ENCODE measurements around the gene LMBRD1.
A peak's percentile ranks its signal among the peaks of the same experiment; 100 is the strongest.

LMBRD1 gene

DNA sequence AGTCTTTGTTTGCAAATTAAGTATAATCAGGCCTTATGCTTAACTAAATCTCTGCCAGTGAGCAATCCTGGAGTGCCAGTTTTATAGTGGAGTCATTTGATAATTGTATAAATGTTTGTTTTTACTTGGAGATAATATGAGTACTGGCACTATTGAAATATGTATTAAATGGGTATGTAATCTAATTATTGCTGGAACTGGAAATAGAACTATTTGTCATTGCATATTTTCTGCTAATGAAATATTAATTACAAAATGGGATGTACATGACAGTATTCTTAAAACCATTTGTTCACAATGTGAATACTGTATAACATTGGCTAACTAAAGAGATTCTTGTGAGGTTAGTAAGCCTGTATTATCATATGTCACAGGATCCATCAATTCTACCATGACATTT, 20.5 kb upstream of the LMBRD1 start:
- Histone ChIP-seq H3K4me3 (ENCODE audit: low read length) (no peak overlapping the region), H3K4me2 (ENCODE audit: low read length) (no peak overlapping the region), H3K4me1 (ENCODE audit: control insufficient read depth, low read length) (peaks cover 43% of the 10 kb centered on the region), H3K79me2 (ENCODE audit: control insufficient read depth, low read length) (no peaks in the 10 kb centered on the region), H3K9me3 (ENCODE audit: control insufficient read depth, insufficient read depth, low read length) (no peaks in the 10 kb centered on the region), H3K27me3 (ENCODE audit: control insufficient read depth, low read length) (no peaks in the 10 kb centered on the region), H3F3A (ENCODE audit: control insufficient read depth, insufficient read depth) (no peaks in the 10 kb centered on the region), H3K9me2 (replicated peaks; ENCODE audit: control insufficient read depth, low read length) (no peaks in the 10 kb centered on the region), H3K36me3 (ENCODE audit: control insufficient read depth, low read length) (no peaks in the 10 kb centered on the region), H4K20me1 (ENCODE audit: control insufficient read depth, insufficient read depth, low read depth, low read length) (no peaks in the 10 kb centered on the region), H3K27ac (ENCODE audit: low read depth, low read length) (no peak overlapping the region)
- TF ChIP-seq, protein P1, sequence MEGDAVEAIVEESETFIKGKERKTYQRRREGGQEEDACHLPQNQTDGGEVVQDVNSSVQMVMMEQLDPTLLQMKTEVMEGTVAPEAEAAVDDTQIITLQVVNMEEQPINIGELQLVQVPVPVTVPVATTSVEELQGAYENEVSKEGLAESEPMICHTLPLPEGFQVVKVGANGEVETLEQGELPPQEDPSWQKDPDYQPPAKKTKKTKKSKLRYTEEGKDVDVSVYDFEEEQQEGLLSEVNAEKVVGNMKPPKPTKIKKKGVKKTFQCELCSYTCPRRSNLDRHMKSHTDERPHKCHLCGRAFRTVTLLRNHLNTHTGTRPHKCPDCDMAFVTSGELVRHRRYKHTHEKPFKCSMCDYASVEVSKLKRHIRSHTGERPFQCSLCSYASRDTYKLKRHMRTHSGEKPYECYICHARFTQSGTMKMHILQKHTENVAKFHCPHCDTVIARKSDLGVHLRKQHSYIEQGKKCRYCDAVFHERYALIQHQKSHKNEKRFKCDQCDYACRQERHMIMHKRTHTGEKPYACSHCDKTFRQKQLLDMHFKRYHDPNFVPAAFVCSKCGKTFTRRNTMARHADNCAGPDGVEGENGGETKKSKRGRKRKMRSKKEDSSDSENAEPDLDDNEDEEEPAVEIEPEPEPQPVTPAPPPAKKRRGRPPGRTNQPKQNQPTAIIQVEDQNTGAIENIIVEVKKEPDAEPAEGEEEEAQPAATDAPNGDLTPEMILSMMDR (IDR thresholded peaks at IDR 0.05; ENCODE audit: low read depth, low read length, poor library complexity, severe bottlenecking), result no peak
- TF ChIP-seq EZH2phosphoT487 (IDR thresholded peaks at IDR 0.05; ENCODE audit: borderline replicate concordance, low read length), result no peak

DNA sequence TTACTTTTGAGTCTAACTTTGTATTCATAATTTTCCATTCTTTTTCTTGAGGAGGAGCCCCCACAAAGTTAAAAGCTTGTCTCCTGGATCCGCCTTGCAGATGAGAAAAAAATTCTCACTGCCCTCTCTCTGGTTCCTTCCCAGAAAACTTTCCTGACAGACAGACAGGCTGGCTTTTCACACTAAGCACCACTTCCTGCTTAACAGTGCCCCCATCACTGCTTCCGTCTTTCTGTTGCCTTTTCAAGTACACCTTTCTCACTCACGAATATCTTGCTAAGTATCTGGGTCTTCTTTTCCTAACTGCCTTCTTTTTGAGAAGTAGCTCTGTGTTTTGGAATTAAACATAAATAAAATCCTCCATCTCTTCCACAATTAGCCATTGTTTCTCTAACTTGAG, 19.8 kb upstream of the LMBRD1 start:
- Histone ChIP-seq H3K4me1 (ENCODE audit: control insufficient read depth, low read length) (peaks cover 43% of the 10 kb centered on the region), H3K9me3 (ENCODE audit: control insufficient read depth, insufficient read depth, low read length) (no peaks in the 10 kb centered on the region), H3K27ac (ENCODE audit: low read depth, low read length) (no peak overlapping the region), H4K20me1 (ENCODE audit: control insufficient read depth, insufficient read depth, low read depth, low read length) (no peaks in the 10 kb centered on the region), H3K4me2 (ENCODE audit: low read length) (peak overlapping the region; percentile 57), H3K4me3 (ENCODE audit: low read length) (peak overlapping the region; percentile 34), H3K27me3 (ENCODE audit: control insufficient read depth, low read length) (no peaks in the 10 kb centered on the region), H3F3A (ENCODE audit: control insufficient read depth, insufficient read depth) (no peaks in the 10 kb centered on the region), H3K36me3 (ENCODE audit: control insufficient read depth, low read length) (no peaks in the 10 kb centered on the region), H3K9me2 (replicated peaks; ENCODE audit: control insufficient read depth, low read length) (no peaks in the 10 kb centered on the region), H3K79me2 (ENCODE audit: control insufficient read depth, low read length) (no peaks in the 10 kb centered on the region)
- TF ChIP-seq, protein P1 (IDR thresholded peaks at IDR 0.05; ENCODE audit: low read depth, low read length, poor library complexity, severe bottlenecking), result no peak

DNA sequence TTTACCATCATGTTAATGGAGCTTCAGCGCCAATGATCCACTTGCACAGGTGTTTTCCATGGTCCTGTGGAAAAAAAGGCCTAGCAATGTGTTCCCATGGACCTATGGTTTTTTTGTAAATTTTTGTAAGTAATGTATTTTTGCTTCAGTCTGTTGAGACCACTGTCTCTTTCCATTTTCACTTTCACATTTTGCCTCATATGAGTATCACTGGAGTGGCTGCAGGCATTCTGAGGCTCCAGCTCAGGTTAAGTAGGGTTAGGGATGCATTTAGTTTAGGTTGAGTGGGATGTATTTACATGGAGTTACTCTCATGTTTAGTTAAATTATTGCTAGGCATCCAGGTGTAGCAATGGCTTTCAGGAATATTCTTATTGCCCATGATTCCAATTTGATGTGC, 19.2 kb upstream of the LMBRD1 start:
- H3K27me3 ChIP-seq (ENCODE audit: control insufficient read depth, low read length), result no peaks in the 10 kb centered on the region
- peaks cover 43% of the 10 kb centered on the region for H3K4me1 ChIP-seq (ENCODE audit: control insufficient read depth, low read length)
- no peak overlapping the region for H3K27ac ChIP-seq (ENCODE audit: low read depth, low read length)
- peak overlapping the region; percentile 57 for H3K4me2 ChIP-seq (ENCODE audit: low read length)
- H4K20me1 ChIP-seq (ENCODE audit: control insufficient read depth, insufficient read depth, low read depth, low read length), result no peaks in the 10 kb centered on the region
- no peaks in the 10 kb centered on the region for H3F3A ChIP-seq (ENCODE audit: control insufficient read depth, insufficient read depth)
- H3K79me2 ChIP-seq (ENCODE audit: control insufficient read depth, low read length), result no peaks in the 10 kb centered on the region
- no peaks in the 10 kb centered on the region for H3K36me3 ChIP-seq (ENCODE audit: control insufficient read depth, low read length)
- TF ChIP-seq, protein P1 (IDR thresholded peaks at IDR 0.05; ENCODE audit: low read depth, low read length, poor library complexity, severe bottlenecking), result no peak
- TF ChIP-seq EZH2phosphoT487 (IDR thresholded peaks at IDR 0.05; ENCODE audit: borderline replicate concordance, low read length), result no peak
- H3K4me3 ChIP-seq (ENCODE audit: low read length), result peak overlapping the region; percentile 34
- H3K9me2 ChIP-seq (replicated peaks; ENCODE audit: control insufficient read depth, low read length), result no peaks in the 10 kb centered on the region
- H3K9me3 ChIP-seq (ENCODE audit: control insufficient read depth, insufficient read depth, low read length), result no peaks in the 10 kb centered on the region

DNA sequence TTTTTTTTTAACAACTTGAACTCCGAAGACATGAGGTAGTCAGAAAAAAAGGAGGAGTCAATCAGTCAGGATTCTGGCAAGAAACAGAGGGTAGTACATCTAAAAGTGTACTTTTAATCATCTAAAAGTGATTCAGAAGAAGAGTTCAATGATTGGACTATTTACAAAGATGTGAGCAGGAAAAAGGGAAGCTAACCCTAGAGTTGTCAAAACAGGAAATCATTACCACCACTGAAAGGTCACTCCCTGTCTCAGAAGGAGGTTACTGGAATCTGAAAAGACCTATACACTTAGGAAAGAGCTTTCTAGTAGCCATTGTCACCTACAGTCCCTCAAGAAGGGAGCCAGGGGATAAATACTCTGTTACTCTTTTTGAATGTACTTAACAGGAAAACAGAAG, 16.7 kb upstream of the LMBRD1 start:
- Histone ChIP-seq H3K4me1 (ENCODE audit: control insufficient read depth, low read length) (peaks cover 43% of the 10 kb centered on the region), H3K27ac (ENCODE audit: low read depth, low read length) (peak overlapping the region; percentile 3), H3K4me3 (ENCODE audit: low read length) (peak overlapping the region; percentile 34), H3F3A (ENCODE audit: control insufficient read depth, insufficient read depth) (no peaks in the 10 kb centered on the region), H4K20me1 (ENCODE audit: control insufficient read depth, insufficient read depth, low read depth, low read length) (no peaks in the 10 kb centered on the region), H3K27me3 (ENCODE audit: control insufficient read depth, low read length) (no peaks in the 10 kb centered on the region), H3K36me3 (ENCODE audit: control insufficient read depth, low read length) (no peaks in the 10 kb centered on the region), H3K79me2 (ENCODE audit: control insufficient read depth, low read length) (no peaks in the 10 kb centered on the region), H3K9me2 (replicated peaks; ENCODE audit: control insufficient read depth, low read length) (no peaks in the 10 kb centered on the region), H3K9me3 (ENCODE audit: control insufficient read depth, insufficient read depth, low read length) (no peaks in the 10 kb centered on the region), H3K4me2 (ENCODE audit: low read length) (peak overlapping the region; percentile 49)
- no peak for TF ChIP-seq EZH2phosphoT487 (IDR thresholded peaks at IDR 0.05; ENCODE audit: borderline replicate concordance, low read length)
- TF ChIP-seq, protein P1 (IDR thresholded peaks at IDR 0.05; ENCODE audit: low read depth, low read length, poor library complexity, severe bottlenecking), result no peak

Measured in DOHH2 (cell line).